Naive B cell (primary cell): Measurements from ENCODE around the gene CGB7. TPM values are rescaled to one million over a fixed set of nuclear protein-coding genes. Genes with fewer than 3 reads are reported as not detected.
A peak's percentile ranks its signal among the peaks of the same experiment; 100 is the strongest.

Experiments used
- ATAC-seq, 2 donors: fragments of 150-1000 bp; cut with Tn5 transposase; 2 replicates each; pipeline ENCODE4 v1.10.0; 2021; ENCODE audit warnings: low read depth in 2 of 2, mild to moderate bottlenecking in 2 of 2, moderate library complexity in 2 of 2
- DNase-seq: peaks from one replicate; pipeline ENCODE4 v3.0.0; 2022
- H3K27ac Mint-ChIP-seq, 6 donors: one replicate each; pipeline ENCODE4 v1.8.0; 2020 to 2022; ENCODE audit warnings: mild to moderate bottlenecking in 6 of 6, mixed read lengths in 6 of 6, moderate library complexity in 5 of 6, inconsistent platforms in 2 of 6
- H3K27me3 Mint-ChIP-seq, 3 donors: one replicate each; pipeline ENCODE4 v1.8.0; 2021 to 2022; ENCODE audit warnings: mixed read lengths in 3 of 3, mild to moderate bottlenecking in 1 of 3
- H3K36me3 Mint-ChIP-seq, 2 donors: one replicate each; pipeline ENCODE4 v1.8.0; 2020 to 2022; ENCODE audit warnings: mixed read lengths in 2 of 2, inconsistent platforms in 1 of 2, mild to moderate bottlenecking in 1 of 2
- H3K4me1 Mint-ChIP-seq, 3 donors: one replicate each; pipeline ENCODE4 v1.8.0; 2020 to 2022; ENCODE audit warnings: mixed read lengths in 3 of 3, inconsistent platforms in 1 of 3, mild to moderate bottlenecking in 1 of 3, moderate library complexity in 1 of 3
- H3K4me3 Mint-ChIP-seq, 8 donors: one replicate each; pipeline ENCODE4 v1.8.0; 2020 to 2022; ENCODE audit warnings: mild to moderate bottlenecking in 8 of 8, mixed read lengths in 8 of 8, moderate library complexity in 8 of 8, inconsistent platforms in 2 of 8
- H3K9me3 Mint-ChIP-seq, 7 donors: one replicate each; pipeline ENCODE4 v1.8.0; 2020 to 2022; ENCODE audit warnings: mixed read lengths in 7 of 7, mild to moderate bottlenecking in 5 of 7, inconsistent platforms in 2 of 7, moderate library complexity in 1 of 7
- polyA plus RNA-seq, 6 donors: library from polyadenylated mRNA; unstranded; fragments of 300-500 nt; fragmentation: Illumina TruSeq; gene quantifications; one replicate each; pipeline ENCODE4 v1.2.3, GENCODE V29; 2021; ENCODE audit warnings: low read depth in 6 of 6

CGB7 gene
- polyA plus RNA-seq, result not detected

DNA sequence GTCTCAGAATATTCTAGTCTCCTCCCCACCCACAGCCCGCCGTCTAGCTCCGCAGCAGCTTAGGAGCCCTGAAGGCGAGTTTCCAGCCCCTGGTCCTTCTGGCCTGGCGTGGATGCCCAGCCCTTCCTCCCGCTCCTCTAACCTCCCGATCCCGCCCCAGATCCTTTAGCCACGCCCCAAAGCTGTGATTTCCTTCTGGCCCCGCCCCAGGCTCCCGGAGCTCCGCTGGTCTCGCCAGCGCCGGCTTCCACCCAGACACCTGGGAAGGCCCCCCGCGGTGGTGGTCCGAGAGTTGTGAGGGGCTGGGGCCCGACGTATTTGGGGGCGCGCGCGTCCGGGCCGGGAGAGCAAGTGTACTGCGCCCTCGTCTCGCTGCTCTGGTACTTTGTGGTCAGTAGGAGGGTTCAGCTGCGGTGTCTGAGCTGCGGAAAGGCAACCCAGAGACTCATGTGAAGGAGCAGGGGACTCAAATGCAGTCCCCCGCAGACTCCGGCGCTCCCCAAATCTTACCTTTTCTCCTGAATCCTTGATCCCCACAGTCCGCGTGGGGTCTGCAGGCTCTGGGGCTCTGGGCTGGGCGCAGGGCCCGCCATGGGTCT, at the start of gene CGB7:
TSS of gene CGB7 (minus strand) at position 114 of the 599 bp plus-strand sequence. CDS start 2,374 bp downstream, outside the sequence.
- H3K4me3 Mint-ChIP-seq, result peak within 1 kb of the TSS; percentile 67 to 97 (median 90)
- H3K27ac Mint-ChIP-seq, result peak within 1 kb of the TSS in 5 of 6 donors; percentile 15 to 86 (median 52)
- peaks cover 0 to 4% (median 0%) of the 10 kb centered on the region in 7 donors for H3K9me3 Mint-ChIP-seq
- no peak for DNase-seq
- peaks cover 18 to 22% (median 22%) of the 10 kb centered on the region in 3 donors for H3K4me1 Mint-ChIP-seq
- peaks cover 28 to 77% (median 61%) of the 10 kb centered on the region in 3 donors for H3K27me3 Mint-ChIP-seq
- no peak for ATAC-seq
- H3K36me3 Mint-ChIP-seq, result peaks cover 0 to 13% of the 10 kb centered on the region in 2 donors

DNA sequence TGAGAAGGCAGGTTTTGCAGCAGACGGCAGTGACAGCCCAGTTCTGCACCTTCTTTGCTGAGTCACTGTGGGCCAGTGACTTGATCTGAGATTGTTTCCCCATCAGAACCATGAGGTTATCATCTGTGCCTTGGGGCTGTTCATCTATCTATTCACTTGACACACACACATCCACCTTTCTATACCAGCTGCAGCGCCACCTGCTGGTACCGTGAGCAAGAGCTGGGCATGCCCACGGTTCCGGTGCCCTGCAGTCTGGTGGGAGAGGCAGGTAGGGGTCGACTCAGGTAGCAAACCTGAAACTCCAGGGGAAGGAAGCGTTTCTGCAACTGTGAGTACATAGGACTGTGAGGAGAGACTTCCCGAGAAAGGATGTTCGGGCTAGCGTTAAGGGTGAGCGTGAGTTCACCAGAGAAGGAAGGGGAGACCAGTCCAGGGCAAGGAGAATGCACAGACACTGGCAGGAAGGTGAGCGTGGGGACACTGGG, 49.1 kb upstream of the CGB7 start:
- Mint-ChIP-seq H3K9me3 (no peaks in the 10 kb centered on the region), H3K27me3 (no peaks in the 10 kb centered on the region), H3K36me3 (peaks cover 13 to 28% of the 10 kb centered on the region in 2 donors), H3K4me1 (peaks cover 20 to 37% (median 29%) of the 10 kb centered on the region in 3 donors), H3K27ac (peak overlapping the region in 2 of 6 donors; percentile 28 to 37), H3K4me3 (peak overlapping the region in 1 of 8 donors; percentile 15)
- DNase-seq, result peak; percentile 54
- ATAC-seq, result peak; percentile 80 to 82

DNA sequence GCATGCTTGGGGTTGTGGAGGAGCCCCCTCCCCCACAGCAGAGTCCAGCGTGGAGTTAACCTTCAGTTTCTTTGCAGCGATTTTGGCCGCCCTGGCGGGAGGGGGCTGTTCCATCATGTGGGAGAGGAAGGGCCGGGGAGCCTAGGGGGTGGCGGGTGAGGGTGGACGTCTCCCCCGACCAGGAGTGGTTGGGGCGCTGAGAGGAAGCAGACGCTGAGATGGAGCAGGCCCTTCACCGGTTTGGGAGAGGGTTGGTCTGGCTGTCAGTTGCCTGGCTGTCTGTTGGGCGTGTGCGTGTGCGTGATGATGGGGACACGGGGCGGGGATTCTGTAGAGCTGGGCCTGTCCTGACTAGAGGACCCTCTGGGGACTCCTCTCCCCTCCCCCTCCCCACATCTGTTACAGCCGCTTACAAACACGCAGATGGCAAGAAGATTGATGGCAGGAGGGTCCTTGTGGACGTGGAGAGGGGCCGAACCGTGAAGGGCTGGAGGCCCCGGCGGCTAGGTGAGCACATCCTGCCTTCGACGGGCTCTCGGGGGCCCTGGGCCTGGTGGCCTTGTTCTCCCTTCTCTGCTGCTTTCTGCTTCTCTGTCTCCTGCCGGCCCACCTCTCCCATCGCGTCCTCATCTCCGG, 46.8 kb upstream of the CGB7 start:
- ATAC-seq, result peak; percentile 10 to 24
- peaks cover 13 to 39% of the 10 kb centered on the region in 2 donors for H3K36me3 Mint-ChIP-seq

GRCh38 chr19:49103331-49104085, 46.0 kb upstream of the CGB7 start:
- Mint-ChIP-seq H3K27me3 (no peaks in the 10 kb centered on the region), H3K36me3 (peaks cover 9 to 32% of the 10 kb centered on the region in 2 donors), H3K4me1 (peaks cover 18 to 37% (median 34%) of the 10 kb centered on the region in 3 donors), H3K9me3 (no peaks in the 10 kb centered on the region), H3K4me3 (no peak overlapping the region), H3K27ac (peak overlapping the region in 2 of 6 donors; percentile 65 to 79)
- DNase-seq (no peak), ATAC-seq (peak; percentile 12 to 13)

More for the DNA sequence above, 46.8 kb upstream of the CGB7 start:
- Mint-ChIP-seq H3K27me3 (no peaks in the 10 kb centered on the region), H3K4me1 (peaks cover 18 to 44% (median 38%) of the 10 kb centered on the region in 3 donors), H3K27ac (peak overlapping the region in 5 of 6 donors; percentile 62 to 94 (median 79)), H3K9me3 (no peaks in the 10 kb centered on the region), H3K4me3 (peak overlapping the region in 3 of 8 donors; percentile 20 to 74 (median 66))
- no peak for DNase-seq

DNA sequence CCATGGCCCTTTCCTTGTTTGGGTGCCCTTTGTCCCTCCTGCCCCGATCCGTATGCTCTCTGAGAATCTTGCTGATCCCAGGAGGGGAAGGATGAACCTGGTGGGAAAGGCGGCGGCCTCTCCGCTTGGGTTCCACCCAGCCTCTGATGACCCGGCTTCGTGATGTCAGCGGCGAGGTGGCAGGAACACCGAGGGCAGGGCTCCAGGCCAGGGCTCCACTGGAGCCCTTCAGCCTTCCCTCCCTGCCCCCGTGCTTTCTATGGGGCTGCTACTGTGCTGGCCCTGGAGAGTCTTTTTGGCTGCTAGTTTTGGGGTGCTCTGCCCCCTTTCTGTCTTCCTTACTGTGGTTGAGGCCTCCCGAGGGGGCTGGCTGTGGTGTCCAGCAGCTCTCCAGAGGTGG, 44.8 kb upstream of the CGB7 start:
- no peaks in the 10 kb centered on the region for H3K27me3 Mint-ChIP-seq
- H3K36me3 Mint-ChIP-seq, result peaks cover 7 to 29% of the 10 kb centered on the region in 2 donors
- peak overlapping the region in 2 of 6 donors; percentile 51 to 65 for H3K27ac Mint-ChIP-seq
- no peak overlapping the region for H3K4me3 Mint-ChIP-seq
- H3K4me1 Mint-ChIP-seq, result peaks cover 27 to 37% (median 34%) of the 10 kb centered on the region in 3 donors
- no peak for ATAC-seq
- DNase-seq, result no peak
- H3K9me3 Mint-ChIP-seq, result no peaks in the 10 kb centered on the region

GRCh38 chr19:49101160-49101559, 43.6 kb upstream of the CGB7 start:
- no peaks in the 10 kb centered on the region for H3K27me3 Mint-ChIP-seq
- no peak for DNase-seq
- peaks cover 25 to 27% (median 26%) of the 10 kb centered on the region in 3 donors for H3K4me1 Mint-ChIP-seq
- H3K9me3 Mint-ChIP-seq, result no peaks in the 10 kb centered on the region
- peaks cover 0 to 20% of the 10 kb centered on the region in 2 donors for H3K36me3 Mint-ChIP-seq
- H3K27ac Mint-ChIP-seq, result no peak overlapping the region
- no peak for ATAC-seq
- no peak overlapping the region for H3K4me3 Mint-ChIP-seq

GRCh38 chr19:49098795-49099194, 41.2 kb upstream of the CGB7 start:
- Mint-ChIP-seq H3K27ac (no peak overlapping the region), H3K9me3 (no peaks in the 10 kb centered on the region), H3K4me3 (no peak overlapping the region), H3K27me3 (no peaks in the 10 kb centered on the region), H3K4me1 (peaks cover 18 to 27% (median 21%) of the 10 kb centered on the region in 3 donors), H3K36me3 (peaks cover 0 to 11% of the 10 kb centered on the region in 2 donors)
- DNase-seq (no peak), ATAC-seq (no peak)

DNA sequence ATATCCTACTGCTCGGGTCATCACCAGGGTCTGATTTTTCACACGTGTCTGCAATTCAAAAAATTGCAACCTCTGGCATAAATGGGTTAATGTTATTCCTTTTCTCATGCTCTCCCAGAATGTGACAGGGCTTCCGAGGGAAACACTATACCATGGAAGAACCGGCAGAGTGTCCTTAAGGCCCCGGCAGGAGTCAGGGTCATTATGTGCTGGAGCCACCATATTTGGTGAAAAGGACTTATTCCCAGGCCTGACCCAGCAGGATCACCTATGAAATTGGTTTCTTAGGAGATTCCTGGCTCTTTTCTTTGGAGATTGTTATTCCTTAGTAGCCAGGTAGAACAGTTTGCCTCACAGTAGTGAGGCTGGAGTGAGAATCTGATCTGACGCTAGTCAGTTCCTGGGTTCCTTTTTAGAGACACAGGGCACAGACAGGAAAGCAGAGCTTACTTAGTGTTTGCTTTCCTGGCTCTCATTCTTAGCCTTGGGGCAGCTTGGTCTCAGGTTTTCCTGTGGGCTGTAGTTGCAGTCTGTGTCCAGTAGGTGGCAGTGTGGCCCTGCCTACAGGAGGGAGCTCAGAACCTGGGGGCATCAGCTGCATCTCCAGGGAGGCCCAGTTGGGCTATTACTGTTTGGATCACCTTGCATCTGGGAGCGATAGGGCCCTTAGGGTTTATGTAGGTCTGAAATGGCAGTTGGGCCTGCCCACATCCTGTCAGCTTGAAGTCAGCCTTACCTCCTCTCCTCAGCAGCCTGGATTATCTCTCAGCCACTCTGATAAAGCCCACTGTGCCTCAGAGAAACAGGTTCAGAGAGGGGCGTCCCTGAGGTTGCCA, 40.1 kb upstream of the CGB7 start:
- peak overlapping the region in 1 of 6 donors; percentile 49 for H3K27ac Mint-ChIP-seq
- DNase-seq (peak; percentile 73), ATAC-seq (peak; percentile 83 to 95)
- peaks cover 0 to 11% of the 10 kb centered on the region in 2 donors for H3K36me3 Mint-ChIP-seq
- H3K27me3 Mint-ChIP-seq, result no peaks in the 10 kb centered on the region
- no peaks in the 10 kb centered on the region for H3K9me3 Mint-ChIP-seq
- H3K4me1 Mint-ChIP-seq, result peaks cover 16 to 22% (median 22%) of the 10 kb centered on the region in 3 donors
- H3K4me3 Mint-ChIP-seq, result peak overlapping the region in 2 of 8 donors; percentile 36 to 47

GRCh38 chr19:49094505-49095482, 37.2 kb upstream of the CGB7 start:
- H3K4me3 Mint-ChIP-seq, result no peak overlapping the region
- H3K27ac Mint-ChIP-seq, result peak overlapping the region in 2 of 6 donors; percentile 54 to 87
- ATAC-seq (no peak), DNase-seq (no peak)
- peaks cover 0 to 7% of the 10 kb centered on the region in 2 donors for H3K36me3 Mint-ChIP-seq
- H3K4me1 Mint-ChIP-seq, result peaks cover 15 to 27% (median 16%) of the 10 kb centered on the region in 3 donors
- no peaks in the 10 kb centered on the region for H3K27me3 Mint-ChIP-seq
- no peaks in the 10 kb centered on the region for H3K9me3 Mint-ChIP-seq

DNA sequence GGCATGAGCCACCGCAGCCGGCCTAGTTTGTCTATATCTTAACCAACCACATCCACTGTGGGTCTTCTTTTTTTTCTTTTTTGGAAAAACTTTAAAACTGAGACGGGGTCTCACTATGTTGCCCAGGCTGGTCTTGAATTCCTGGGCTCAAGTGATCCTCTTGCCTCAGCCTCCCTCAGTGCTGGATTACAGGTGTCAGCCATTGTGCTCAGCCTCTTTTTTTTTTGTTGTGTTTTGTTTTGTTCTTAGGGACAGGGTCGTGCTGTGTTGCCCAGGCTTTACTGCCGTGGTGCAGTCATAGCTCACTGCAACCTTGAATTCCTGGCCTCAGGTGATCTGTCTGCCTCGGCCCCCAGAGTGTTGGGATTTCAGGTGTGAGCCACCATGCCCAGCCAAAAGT, 35.1 kb upstream of the CGB7 start:
- Mint-ChIP-seq H3K4me1 (peaks cover 16 to 34% (median 25%) of the 10 kb centered on the region in 3 donors), H3K27me3 (no peaks in the 10 kb centered on the region), H3K27ac (no peak overlapping the region), H3K36me3 (peaks cover 0 to 9% of the 10 kb centered on the region in 2 donors), H3K4me3 (no peak overlapping the region), H3K9me3 (no peaks in the 10 kb centered on the region)
- ATAC-seq (no peak), DNase-seq (no peak)

DNA sequence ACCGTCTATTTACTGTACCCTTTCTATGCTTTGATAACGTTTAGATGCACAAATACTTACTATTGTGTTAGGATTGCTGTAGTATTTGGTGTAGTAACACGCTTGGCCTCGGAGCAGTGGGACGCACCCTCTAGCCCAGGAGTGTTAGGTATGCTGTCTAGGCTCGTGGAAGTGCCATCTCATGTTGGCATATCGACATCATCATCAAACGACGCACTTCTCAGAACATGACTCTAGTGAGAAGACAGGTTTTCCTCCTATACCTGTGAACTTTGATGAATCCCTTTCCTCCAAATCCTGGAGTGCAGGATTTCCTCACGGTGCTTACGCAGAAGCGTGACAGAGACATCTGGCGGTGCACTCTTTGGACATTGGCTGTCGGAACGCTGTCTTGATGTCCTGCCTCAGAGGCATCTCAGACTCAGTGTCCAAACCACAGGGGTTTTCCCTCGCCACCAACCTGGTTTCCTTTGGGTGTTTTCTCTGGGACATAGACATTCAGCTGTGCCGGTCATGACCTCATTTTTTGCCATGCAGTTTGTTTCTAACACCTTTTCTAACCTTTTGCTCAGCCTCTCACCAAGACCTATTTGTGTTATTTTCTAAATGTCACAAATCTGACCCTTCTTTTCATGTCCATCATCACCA, 34.0 kb upstream of the CGB7 start:
- Mint-ChIP-seq H3K4me3 (peak overlapping the region in 2 of 8 donors; percentile 51 to 53), H3K27ac (no peak overlapping the region), H3K9me3 (no peaks in the 10 kb centered on the region), H3K27me3 (no peaks in the 10 kb centered on the region), H3K36me3 (peaks cover 6 to 15% of the 10 kb centered on the region in 2 donors), H3K4me1 (peaks cover 23 to 39% (median 36%) of the 10 kb centered on the region in 3 donors)
- ATAC-seq, result no peak
- DNase-seq, result no peak
